PC-9 (cell line): ENCODE measurements around the gene MICAL3. TPM values are rescaled to one million over a fixed set of nuclear protein-coding genes. Genes with fewer than 3 reads are reported as not detected.

Experiments used
- BruUV-seq: library from RNA; stranded (reverse); fragments of 400-500 nt; replicated peaks from 2 replicates; lab custom pipeline; 2021; lab: Mats Ljungman, UMichigan
- CTCF ChIA-PET: fragments of 300-600 bp; sonication (Branson Sonifier 250); formaldehyde crosslinking; loops from one replicate; lab custom pipeline; 2022; ENCODE audit warnings: antibody characterized with exemption; lab: Charles Lee
- POLR2A ChIA-PET: fragments of 300-600 bp; sonication (Branson Sonifier 250); formaldehyde crosslinking; loops from one replicate; lab custom pipeline; 2022; ENCODE audit warnings: antibody characterized with exemption; ENCODE audit not compliant: unreplicated experiment; lab: Charles Lee
- DNase-seq, 2 experiments: peaks; one replicate each; pipeline versions ENCODE4 v3.0.0 to v3.0.0-alpha.2; 2015 to 2022; ENCODE audit warnings: mixed read lengths in 1 of 2
- H2AFZ ChIP-seq: fragments of 200-600 bp; sonication (generic); 2 replicates; pipeline ENCODE4 v1.8.1; 2017; ENCODE audit warnings: antibody characterized with exemption
- H3F3A ChIP-seq: fragments of 200-600 bp; sonication (generic); 2 replicates; pipeline ENCODE4 v1.8.1; 2017; ENCODE audit warnings: antibody characterized with exemption, mild to moderate bottlenecking, low read depth; ENCODE audit not compliant: insufficient read depth
- H3K27ac ChIP-seq: fragments of 200-600 bp; sonication (generic); 2 replicates; pipeline ENCODE4 v1.6.1; 2016; ENCODE audit warnings: mixed run types
- H3K27me3 ChIP-seq: fragments of 200-600 bp; sonication (generic); 2 replicates; pipeline ENCODE4 v1.6.1; 2016; ENCODE audit warnings: low read depth, mixed run types; ENCODE audit not compliant: insufficient read depth
- H3K36me3 ChIP-seq: fragments of 200-600 bp; sonication (generic); 2 replicates; pipeline ENCODE4 v1.6.1; 2016; ENCODE audit warnings: low read depth, mixed run types
- H3K4me1 ChIP-seq: fragments of 200-600 bp; sonication (generic); replicated peaks from 2 replicates; pipeline ENCODE4 v1.6.1; 2016; ENCODE audit warnings: mixed run types; ENCODE audit not compliant: insufficient read depth
- H3K4me2 ChIP-seq: fragments of 200-600 bp; sonication (generic); 2 replicates; pipeline ENCODE4 v1.6.1; 2017; ENCODE audit warnings: mixed run types
- H3K4me3 ChIP-seq: fragments of 200-600 bp; sonication (generic); 2 replicates; pipeline ENCODE4 v1.6.1; 2016; ENCODE audit warnings: mixed run types
- H3K79me2 ChIP-seq: fragments of 200-600 bp; sonication (generic); 2 replicates; pipeline ENCODE4 v1.6.1; 2017; ENCODE audit warnings: low read depth, mixed run types
- H3K9me2 ChIP-seq: fragments of 200-600 bp; sonication (generic); 2 replicates; pipeline ENCODE4 v1.8.1; 2017; ENCODE audit warnings: mild to moderate bottlenecking; ENCODE audit not compliant: insufficient read depth
- H3K9me3 ChIP-seq: fragments of 200-600 bp; sonication (generic); 2 replicates; pipeline ENCODE4 v1.8.1; 2016; ENCODE audit warnings: low read depth; ENCODE audit not compliant: insufficient read depth
- H4K20me1 ChIP-seq: fragments of 200-600 bp; sonication (generic); 2 replicates; pipeline ENCODE4 v1.8.1; 2017; ENCODE audit not compliant: insufficient read depth
- CTCF ChIP-seq: fragments of 200-600 bp; sonication (generic); conservative IDR thresholded peaks from 2 replicates; pipeline ENCODE4 v1.6.1; 2017; ENCODE audit warnings: mixed run types, antibody characterized with exemption, mild to moderate bottlenecking, moderate library complexity
- EZH2 ChIP-seq: fragments of 200-600 bp; sonication (generic); IDR thresholded peaks from 2 replicates; pipeline ENCODE4 v1.8.0; 2017; ENCODE audit warnings: antibody characterized with exemption, low read depth
- intact Hi-C: fragments of 100-400 bp; cut with micrococcal nuclease; formaldehyde crosslinking; loops from one replicate; pipeline ENCODE4 v1.10.0; 2022; ENCODE audit not compliant: unreplicated experiment
- total RNA-seq: library from RNA; stranded (reverse); gene quantifications from 2 replicates; pipeline ENCODE4 v1.2.3, GENCODE V29; 2021

Gene MICAL3
- total RNA-seq, 1 experiment from 2014 or later = 27.4 TPM

- Histone ChIP-seq H3F3A (no peaks in the 10 kb centered on the region), H4K20me1 (no peaks in the 10 kb centered on the region), H3K27ac (no peak overlapping the region), H3K27me3 (no peaks in the 10 kb centered on the region), H3K36me3 (no peaks in the 10 kb centered on the region), H3K4me3 (no peak overlapping the region), H3K9me2 (no peaks in the 10 kb centered on the region), H2AFZ (no peak overlapping the region), H3K4me2 (no peak overlapping the region), H3K4me1 (no peaks in the 10 kb centered on the region), H3K9me3 (no peaks in the 10 kb centered on the region), H3K79me2 (no peaks in the 10 kb centered on the region)
- intact Hi-C loops = loop anchor here (10.0 kb wide), 1 partner anchor 47 kb away; no protein-coding TSS in a partner anchor
- CTCF ChIA-PET = no interaction called here
- TF ChIP-seq EZH2 (no peak), CTCF (no peak)
- POLR2A ChIA-PET = no interaction called here
- BruUV-seq = no TSS peak
- no peak for DNase-seq
Observed at GRCh38 chr22:17962168-17962567, 62.2 kb downstream of the MICAL3 start.

DNA sequence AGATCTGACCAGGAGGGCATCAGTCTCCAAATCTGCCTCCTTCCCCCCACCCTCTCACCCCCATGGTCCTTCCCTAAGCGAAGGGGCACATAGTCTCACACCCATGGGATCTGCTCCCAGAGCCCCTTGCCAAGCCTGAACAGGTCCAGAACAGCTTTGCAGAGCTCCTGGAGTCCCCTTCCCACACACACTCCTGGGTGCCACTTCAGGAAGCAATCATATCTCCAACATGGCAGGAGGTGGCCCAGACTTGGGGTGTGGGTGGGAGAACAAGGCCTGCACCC lies 63.0 kb downstream of the MICAL3 start:
- no peak for DNase-seq
- ChIA-PET POLR2A (no interaction called here), CTCF (no interaction called here)
- Histone ChIP-seq H3K9me3 (no peaks in the 10 kb centered on the region), H3K79me2 (no peaks in the 10 kb centered on the region), H3K4me1 (no peaks in the 10 kb centered on the region), H3K4me2 (no peak overlapping the region), H3K36me3 (no peaks in the 10 kb centered on the region), H2AFZ (no peak overlapping the region), H3K27ac (no peak overlapping the region), H4K20me1 (no peaks in the 10 kb centered on the region), H3F3A (no peaks in the 10 kb centered on the region), H3K9me2 (no peaks in the 10 kb centered on the region), H3K27me3 (no peaks in the 10 kb centered on the region), H3K4me3 (no peak overlapping the region)
- TF ChIP-seq CTCF (no peak), EZH2 (no peak)
- BruUV-seq = no TSS peak
- intact Hi-C loops = loop anchor here (10.0 kb wide), 1 partner anchor 47 kb away; no protein-coding TSS in a partner anchor

DNA sequence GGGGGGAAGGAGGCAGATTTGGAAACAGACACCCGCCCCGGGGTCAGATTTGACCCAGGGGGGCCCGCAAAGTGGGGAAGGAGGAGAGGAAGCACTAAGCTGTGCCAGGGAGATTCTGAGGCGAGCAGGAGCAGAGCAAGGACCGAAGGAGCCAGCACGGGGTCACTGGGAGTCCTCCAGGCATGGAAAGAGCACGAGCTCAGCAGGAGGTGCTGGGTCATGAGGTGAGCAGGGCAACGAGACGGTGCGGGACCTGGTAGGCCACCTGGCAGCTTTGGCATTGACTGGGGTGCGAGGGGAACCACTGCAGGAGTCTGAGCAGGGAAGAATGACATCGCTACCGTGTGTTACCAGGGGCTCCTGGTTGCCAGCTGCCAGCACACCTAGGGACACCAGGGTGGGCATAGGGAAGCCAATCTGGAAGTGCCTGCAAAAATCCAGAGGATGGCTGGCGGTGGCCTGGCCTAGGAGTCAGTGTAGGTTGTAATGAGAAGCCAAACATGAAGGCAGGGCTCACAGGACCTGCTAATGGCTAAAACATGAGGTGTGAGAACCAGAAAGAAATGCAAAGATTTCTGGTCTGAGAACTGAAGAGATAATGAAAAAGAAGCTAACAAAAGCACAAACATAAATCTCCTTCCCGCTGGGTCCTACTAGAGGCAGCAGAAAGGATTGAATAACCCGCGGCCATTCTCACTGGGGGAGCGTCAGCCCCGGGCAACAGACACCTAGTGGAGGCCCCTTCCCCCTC lies 63.5 kb downstream of the MICAL3 start:
- no peaks in the 10 kb centered on the region for H3K36me3 ChIP-seq
- no peaks in the 10 kb centered on the region for H3K27me3 ChIP-seq
- no peaks in the 10 kb centered on the region for H3K9me2 ChIP-seq
- no peak for TF ChIP-seq EZH2
- no peak for TF ChIP-seq CTCF
- H3K4me3 ChIP-seq = no peak overlapping the region
- no peaks in the 10 kb centered on the region for H3F3A ChIP-seq
- H3K79me2 ChIP-seq = no peaks in the 10 kb centered on the region
- H3K4me1 ChIP-seq = no peaks in the 10 kb centered on the region
- H3K4me2 ChIP-seq = no peak overlapping the region
- DNase-seq = no peak
- POLR2A ChIA-PET = interaction anchor here (0.7 kb wide), 1 partner anchor 109 kb away, joined by 27 read pairs; no protein-coding TSS in a partner anchor
- H2AFZ ChIP-seq = no peak overlapping the region
- CTCF ChIA-PET = no interaction called here
- intact Hi-C loops = loop anchor here (10.0 kb wide), 1 partner anchor 46 kb away; no protein-coding TSS in a partner anchor
- BruUV-seq = no TSS peak
- no peaks in the 10 kb centered on the region for H3K9me3 ChIP-seq
- no peaks in the 10 kb centered on the region for H4K20me1 ChIP-seq
- H3K27ac ChIP-seq = no peak overlapping the region
